ENCODE results near the gene ATP6V0D1. TPM values are rescaled to one million over a fixed set of nuclear protein-coding genes. Genes with fewer than 3 reads are reported as not detected.

The ATP6V0D1 gene
- polyA plus RNA-seq, 2 of the 4 experiments (the other 2 are of a cell fraction): 45.7 to 103 TPM

- DNase-seq (ENCODE audit: low read depth in 1 of 2, low spot score in 1 of 2) (no peak), FAIRE-seq (no peak), ATAC-seq (no peak)
- Histone ChIP-seq H3K9me3 (no peaks in the 10 kb centered on the region), H3K4me3 (no peak overlapping the region), H3K4me2 (no peak overlapping the region), H3K4me1 (peaks cover 13% of the 10 kb centered on the region), H3K27ac (peak overlapping the region in 1 of 2 experiments; percentile 50; a peak in 1 of 6 replicates)
- no peak for TF ChIP-seq RNF2 (IDR thresholded peaks at IDR 0.05; ENCODE audit: borderline replicate concordance, low read depth)
- TF ChIP-seq HOXA7 (CRISPR knock-in tag; IDR thresholded peaks at IDR 0.05): no peak
- no peak for TF ChIP-seq PBX3 (IDR thresholded peaks at IDR 0.05)
- TF ChIP-seq CHD4 (IDR thresholded peaks at IDR 0.05; ENCODE audit: borderline replicate concordance): no peak
- TF ChIP-seq HOXB13 (CRISPR knock-in tag; IDR thresholded peaks at IDR 0.05; ENCODE audit: low read depth): no peak
- no peak for TF ChIP-seq BCL3 (IDR thresholded peaks at IDR 0.05)
- no peak for TF ChIP-seq MAFK (IDR thresholded peaks at IDR 0.05; ENCODE audit: partially characterized antibody)
- TF ChIP-seq FOSL2 (IDR thresholded peaks at IDR 0.05): no peak
- no peak for TF ChIP-seq FOSL2 (CRISPR knock-in tag; IDR thresholded peaks at IDR 0.05)
- CTCF ChIA-PET: interaction anchor here (0.6 to 17.9 kb wide), 17 partner anchors 8 to 437 kb away, joined by 3 to 207 read pairs (median 5); partner anchors contain the start of genes HSD11B2 and ZDHHC1
- POLR2A ChIA-PET: interaction anchor here (1.0 kb wide), 1 partner anchor 17 kb away, joined by 3 read pairs; no protein-coding TSS in a partner anchor
- 90% methylated on average over 18 of the region's 22 CpGs for WGBS (ENCODE audit: missing lambda C conversion rate)
Measured at GRCh38 chr16:67444259-67445125, 36.5 kb downstream of the ATP6V0D1 start.

DNA sequence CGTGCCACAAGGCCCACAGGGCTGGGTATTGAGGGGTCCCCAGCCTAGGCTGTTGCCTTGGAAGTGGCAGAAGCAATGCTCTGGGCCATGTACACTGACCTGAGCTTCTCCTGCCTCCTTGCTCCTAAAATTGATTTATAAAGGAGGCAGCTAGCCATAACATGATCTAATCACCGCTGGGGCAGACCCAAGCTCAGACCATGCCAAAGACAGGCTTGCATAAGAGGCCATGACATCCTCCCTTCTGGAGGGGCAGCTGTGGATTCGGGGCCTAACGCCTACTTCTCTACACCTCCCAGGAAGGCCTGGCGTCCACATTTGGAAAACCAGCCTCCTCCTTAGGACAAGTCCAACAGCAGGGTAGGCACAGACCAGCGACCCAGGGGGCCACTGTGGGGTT lies 37.7 kb downstream of the ATP6V0D1 start:
- WGBS (ENCODE audit: missing lambda C conversion rate): 78% methylated on average over 5 of the region's 6 CpGs
- ChIA-PET CTCF (interaction anchor here (0.7 to 17.9 kb wide), 13 partner anchors 8 to 415 kb away, joined by 3 to 207 read pairs (median 5); partner anchors contain the start of genes HSD11B2 and ZDHHC1), POLR2A (interaction anchor here (1.0 kb wide), 1 partner anchor 16 kb away, joined by 3 read pairs; no protein-coding TSS in a partner anchor)
- no peak for FAIRE-seq
- Histone ChIP-seq H3K9me3 (no peaks in the 10 kb centered on the region), H3K4me1 (peaks cover 13% of the 10 kb centered on the region), H3K4me3 (no peak overlapping the region), H3K27ac (no peak overlapping the region), H3K4me2 (no peak overlapping the region)
- no peak for ATAC-seq
- no peak for DNase-seq (ENCODE audit: low read depth in 1 of 2, low spot score in 1 of 2)
- no peak for TF ChIP-seq POLR2AphosphoS2 (conservative IDR thresholded peaks at IDR 0.05; ENCODE audit: low read length)
- TF ChIP-seq ZNF302 (CRISPR knock-in tag; IDR thresholded peaks at IDR 0.05): no peak
- TF ChIP-seq MAFK (IDR thresholded peaks at IDR 0.05; ENCODE audit: partially characterized antibody): no peak
- TF ChIP-seq RNF2 (IDR thresholded peaks at IDR 0.05; ENCODE audit: borderline replicate concordance, low read depth): no peak
- TF ChIP-seq TP53 (CRISPR knock-in tag; IDR thresholded peaks at IDR 0.05): no peak

DNA sequence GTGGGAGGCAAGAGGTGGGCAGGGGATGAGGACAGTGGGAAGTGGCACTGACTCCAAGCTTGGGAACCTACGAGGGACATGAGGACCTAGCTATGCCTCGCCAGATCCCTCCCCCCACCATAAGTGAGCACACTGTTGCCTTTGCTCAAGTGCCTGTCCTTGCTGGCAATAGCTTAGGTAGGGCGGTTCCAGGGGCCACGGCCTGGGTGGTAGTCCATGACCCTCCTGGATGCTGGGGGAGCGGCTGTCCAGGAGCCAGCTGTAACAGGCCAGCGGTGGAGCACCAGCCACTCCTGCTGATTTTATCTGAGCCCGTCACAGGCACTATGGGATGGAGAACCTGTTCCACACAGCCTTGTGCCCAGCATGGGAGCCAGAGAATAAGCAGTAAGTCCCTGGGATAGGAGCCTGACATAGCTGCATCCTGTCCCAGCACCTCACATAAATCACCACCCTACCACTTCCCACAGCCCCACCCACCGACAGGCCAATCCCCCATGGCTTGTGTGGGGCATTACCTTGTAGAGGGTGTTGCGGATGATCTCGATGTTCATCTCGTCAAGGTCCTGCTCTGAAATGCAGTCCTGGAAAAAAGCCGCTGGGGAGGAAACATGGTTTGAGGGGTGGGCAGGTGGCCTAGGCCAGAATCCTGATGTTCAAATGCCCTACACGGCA lies 38.2 kb downstream of the ATP6V0D1 start:
- POLR2A ChIA-PET: interaction anchor here (0.7 kb wide), 1 partner anchor 195 kb away, joined by 3 read pairs; no protein-coding TSS in a partner anchor
- TF ChIP-seq MAX (IDR thresholded peaks at IDR 0.05) (no peak), CEBPB (IDR thresholded peaks at IDR 0.05) (no peak), RNF2 (IDR thresholded peaks at IDR 0.05; ENCODE audit: borderline replicate concordance, low read depth) (no peak), ATOH8 (CRISPR knock-in tag; IDR thresholded peaks at IDR 0.05; ENCODE audit: low read depth) (no peak), EP300 (IDR thresholded peaks at IDR 0.05) (no peak), RAD21 (conservative IDR thresholded peaks at IDR 0.05 in 1 of 2, IDR thresholded peaks at IDR 0.05 in 1 of 2) (no peak), EHF (CRISPR knock-in tag; IDR thresholded peaks at IDR 0.05) (no peak)
- ATAC-seq: no peak

More for the DNA sequence above, 38.2 kb downstream of the ATP6V0D1 start:
- peaks cover 13% of the 10 kb centered on the region for H3K4me1 ChIP-seq
- no peaks in the 10 kb centered on the region for H3K9me3 ChIP-seq
- FAIRE-seq: no peak
- CTCF ChIA-PET: interaction anchor here (0.7 to 17.9 kb wide), 9 partner anchors 11 to 416 kb away, joined by 3 to 207 read pairs (median 5); partner anchors contain the start of genes HSD11B2 and ZDHHC1
- DNase-seq (ENCODE audit: low read depth in 1 of 2, low spot score in 1 of 2): no peak
- WGBS (ENCODE audit: missing lambda C conversion rate): 92% methylated on average over 12 of the region's 13 CpGs
- no peak overlapping the region for H3K4me2 ChIP-seq
- no peak overlapping the region for H3K27ac ChIP-seq
- H3K4me3 ChIP-seq: no peak overlapping the region
